PFSK-1 (cell line): Measurements from ENCODE around the gene LRRC63.

ENCODE experiments used
- FOXP2 ChIP-seq: optimal IDR thresholded peaks from 2 replicates; pipeline ENCODE3; 2011; ENCODE audit warnings: borderline replicate concordance, control low read depth, inconsistent platforms; ENCODE audit not compliant: insufficient read depth; ENCODE audit errors: extremely low read length, extremely low read depth
- POLR2AphosphoS5 ChIP-seq: IDR thresholded peaks from 2 replicates; pipeline ENCODE4 v1.6.1; 2012; ENCODE audit warnings: low read depth, mild to moderate bottlenecking, control low read depth, low read length, moderate library complexity
- SIN3A ChIP-seq: IDR thresholded peaks from 2 replicates; pipeline ENCODE4 v1.6.1; 2012; ENCODE audit warnings: mild to moderate bottlenecking, low read length, moderate library complexity, borderline replicate concordance; ENCODE audit not compliant: insufficient read depth
- TF ChIP-seq, protein P1 (sequence below), 2 experiments: IDR thresholded peaks; 2 replicates each; pipeline versions ENCODE4 v1.6.1 to v1.8.0; 2011 to 2012; ENCODE audit warnings: low read depth in 2 of 2, low read length in 2 of 2, control low read depth in 1 of 2, inconsistent platforms in 1 of 2, mild to moderate bottlenecking in 1 of 2, moderate library complexity in 1 of 2; ENCODE audit not compliant: insufficient read depth in 1 of 2

DNA sequence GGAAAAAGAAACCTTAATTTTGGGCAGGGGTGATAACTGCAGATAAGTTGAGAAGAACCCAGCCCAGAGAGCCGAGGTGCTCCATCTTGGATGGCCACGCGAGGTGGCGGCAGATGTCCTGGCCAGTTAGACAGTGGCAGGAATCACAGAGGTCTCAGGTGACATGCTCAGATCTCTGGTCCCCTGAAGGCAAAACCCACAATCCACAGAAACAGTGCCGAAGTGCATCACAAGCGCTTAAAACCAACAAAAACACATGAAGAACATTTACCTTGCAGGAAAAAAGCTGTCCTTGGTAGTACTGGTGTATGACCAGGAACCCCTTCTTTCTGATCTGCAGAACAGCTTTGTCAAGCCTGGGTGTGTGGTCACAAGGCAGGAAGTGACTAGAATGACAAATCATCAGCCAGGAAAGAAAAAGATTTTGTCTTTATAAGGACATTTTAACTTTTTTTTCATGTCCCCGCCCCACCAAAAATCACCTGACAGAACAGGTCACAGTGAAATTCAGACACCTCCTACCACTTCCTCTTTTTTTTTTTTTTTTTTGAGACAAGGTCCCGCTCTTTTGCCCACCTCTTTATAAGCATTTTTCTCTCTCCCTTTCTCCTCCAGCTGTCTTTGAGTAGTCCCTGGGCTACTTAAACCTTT, 29.8 kb upstream of the LRRC63 start, which contains the start of gene LCP1:
- TF ChIP-seq POLR2AphosphoS5 (no peak), SIN3A (no peak), FOXP2 (no peak)
- TF ChIP-seq, protein P1, sequence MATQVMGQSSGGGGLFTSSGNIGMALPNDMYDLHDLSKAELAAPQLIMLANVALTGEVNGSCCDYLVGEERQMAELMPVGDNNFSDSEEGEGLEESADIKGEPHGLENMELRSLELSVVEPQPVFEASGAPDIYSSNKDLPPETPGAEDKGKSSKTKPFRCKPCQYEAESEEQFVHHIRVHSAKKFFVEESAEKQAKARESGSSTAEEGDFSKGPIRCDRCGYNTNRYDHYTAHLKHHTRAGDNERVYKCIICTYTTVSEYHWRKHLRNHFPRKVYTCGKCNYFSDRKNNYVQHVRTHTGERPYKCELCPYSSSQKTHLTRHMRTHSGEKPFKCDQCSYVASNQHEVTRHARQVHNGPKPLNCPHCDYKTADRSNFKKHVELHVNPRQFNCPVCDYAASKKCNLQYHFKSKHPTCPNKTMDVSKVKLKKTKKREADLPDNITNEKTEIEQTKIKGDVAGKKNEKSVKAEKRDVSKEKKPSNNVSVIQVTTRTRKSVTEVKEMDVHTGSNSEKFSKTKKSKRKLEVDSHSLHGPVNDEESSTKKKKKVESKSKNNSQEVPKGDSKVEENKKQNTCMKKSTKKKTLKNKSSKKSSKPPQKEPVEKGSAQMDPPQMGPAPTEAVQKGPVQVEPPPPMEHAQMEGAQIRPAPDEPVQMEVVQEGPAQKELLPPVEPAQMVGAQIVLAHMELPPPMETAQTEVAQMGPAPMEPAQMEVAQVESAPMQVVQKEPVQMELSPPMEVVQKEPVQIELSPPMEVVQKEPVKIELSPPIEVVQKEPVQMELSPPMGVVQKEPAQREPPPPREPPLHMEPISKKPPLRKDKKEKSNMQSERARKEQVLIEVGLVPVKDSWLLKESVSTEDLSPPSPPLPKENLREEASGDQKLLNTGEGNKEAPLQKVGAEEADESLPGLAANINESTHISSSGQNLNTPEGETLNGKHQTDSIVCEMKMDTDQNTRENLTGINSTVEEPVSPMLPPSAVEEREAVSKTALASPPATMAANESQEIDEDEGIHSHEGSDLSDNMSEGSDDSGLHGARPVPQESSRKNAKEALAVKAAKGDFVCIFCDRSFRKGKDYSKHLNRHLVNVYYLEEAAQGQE (IDR thresholded peaks at IDR 0.05; ENCODE audit: insufficient read depth in 1 of 2, low read depth in 2 of 2, low read length in 2 of 2) = no peak
